A549 treated with ZK216348 at 1 μM for 4 hours (cell line): ENCODE measurements around the gene PVALB. TPM values are rescaled to one million over a fixed set of nuclear protein-coding genes. Genes with fewer than 3 reads are reported as not detected.

Experiments used
- total RNA-seq: library from RNA; stranded (reverse); fragments of 200-300 nt; extraction: Qiagen RNA extraction; gene quantifications from 5 replicates; pipeline ENCODE4 v1.2.3, GENCODE V29; 2022; ENCODE audit warnings: low read depth

Gene PVALB, protein sequence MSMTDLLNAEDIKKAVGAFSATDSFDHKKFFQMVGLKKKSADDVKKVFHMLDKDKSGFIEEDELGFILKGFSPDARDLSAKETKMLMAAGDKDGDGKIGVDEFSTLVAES
- not detected in 5 replicates for total RNA-seq

DNA sequence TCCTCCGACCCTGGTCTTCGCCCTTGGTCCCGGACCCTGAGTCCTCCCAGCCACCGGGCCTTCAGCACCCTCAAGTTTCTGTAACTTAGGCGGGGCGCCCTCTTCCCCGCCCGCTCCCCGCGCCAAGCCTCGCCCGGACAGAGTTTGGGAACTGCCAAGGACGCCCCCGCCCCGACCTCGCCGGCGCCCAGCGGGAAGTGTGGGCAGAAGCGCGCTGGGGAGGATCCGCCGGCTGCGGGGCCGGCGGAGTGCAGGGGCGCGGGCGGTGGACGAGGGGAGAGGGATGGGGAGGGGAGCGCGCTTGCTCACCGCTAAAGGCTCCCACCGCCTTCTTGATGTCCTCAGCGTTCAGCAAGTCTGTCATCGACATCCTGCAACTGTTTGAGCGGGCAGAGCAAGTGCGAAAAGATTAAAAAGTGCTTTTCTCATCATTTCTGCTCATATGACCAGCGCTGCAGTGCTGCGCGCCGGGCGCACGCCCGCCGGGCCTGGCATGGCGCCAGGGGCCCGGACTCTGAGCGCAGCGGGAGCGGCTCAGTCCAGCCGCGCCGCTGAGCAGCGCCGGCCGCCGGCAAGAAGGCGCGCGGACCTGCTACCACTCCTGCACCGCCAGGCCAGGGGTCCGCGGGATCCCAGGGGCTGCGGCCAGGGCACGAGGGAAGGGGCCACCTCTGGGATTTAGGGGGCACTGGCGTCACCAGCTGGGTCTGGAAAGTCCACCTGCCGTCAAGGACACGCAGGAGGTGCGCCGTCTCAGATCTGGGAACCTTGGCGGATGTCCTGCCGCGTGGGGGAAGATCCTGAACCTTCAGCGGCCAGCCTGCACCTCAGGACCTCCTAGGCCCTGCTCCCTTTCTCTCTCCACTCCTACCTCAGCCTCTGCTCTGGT, at the start of gene PVALB:
PVALB (minus strand) TSS at position 400 of the 889 bp plus-strand sequence; CDS start at position 370, 30 bp downstream.

GRCh38 chr22:36860821-36861659, 44.2 kb upstream of the PVALB start, which contains the start of gene NCF4:
TSS of gene NCF4 (plus strand) at chr22:36861006. CDS start at chr22:36861172, 166 bp downstream.

GRCh38 chr22:36775964-36776669, 40.7 kb downstream of the PVALB start, which contains the start of gene IFT27:
TSS of gene IFT27 (minus strand) at chr22:36776119. CDS start at chr22:36775707, 412 bp downstream.

Other genes starting within 250 kb of the PVALB start
- gene CACNG2, start 113.3 kb downstream of the PVALB start, total RNA-seq, result not detected in 5 replicates
- gene IFT27, start 40.9 kb downstream of the PVALB start, total RNA-seq, result 15.1 to 24.2 TPM (median 23.6 TPM) in 5 replicates
- gene NCF4, start 44.0 kb upstream of the PVALB start, total RNA-seq, result not detected in 5 replicates
- not detected in 5 replicates for gene CSF2RB, start 96.6 kb upstream of the PVALB start, total RNA-seq
- 34.3 to 66.5 TPM (median 58.4 TPM) in 5 replicates for gene TST, start 202.4 kb upstream of the PVALB start, total RNA-seq
- gene MPST, start 202.7 kb upstream of the PVALB start, total RNA-seq, result 36.6 to 83.3 TPM (median 73.9 TPM) in 5 replicates
- gene KCTD17, start 234.7 kb upstream of the PVALB start, total RNA-seq, result 13.3 to 29.1 TPM (median 26.7 TPM) in 5 replicates